Activated CD4-positive, alpha-beta T cell treated with anti-CD3 and anti-CD28 coated beads, Interleukin-10, Interleukin-2, amounts not matched to agents 100 ng/mL and 50 ng/mL, durations not matched to agents 16 hours and 8 hours (primary cell): ENCODE measurements around the gene ZNF346.
"Not testable (repeated sequence)": the region's sequence is repeated elsewhere in the genome, so short reads cannot be mapped to it uniquely, and the experiment has no call there.

Experiments used
- DNase-seq: peaks from one replicate; pipeline ENCODE4 v3.0.0-alpha.2; 2020

Gene ZNF346, protein sequence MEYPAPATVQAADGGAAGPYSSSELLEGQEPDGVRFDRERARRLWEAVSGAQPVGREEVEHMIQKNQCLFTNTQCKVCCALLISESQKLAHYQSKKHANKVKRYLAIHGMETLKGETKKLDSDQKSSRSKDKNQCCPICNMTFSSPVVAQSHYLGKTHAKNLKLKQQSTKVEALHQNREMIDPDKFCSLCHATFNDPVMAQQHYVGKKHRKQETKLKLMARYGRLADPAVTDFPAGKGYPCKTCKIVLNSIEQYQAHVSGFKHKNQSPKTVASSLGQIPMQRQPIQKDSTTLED

DNA sequence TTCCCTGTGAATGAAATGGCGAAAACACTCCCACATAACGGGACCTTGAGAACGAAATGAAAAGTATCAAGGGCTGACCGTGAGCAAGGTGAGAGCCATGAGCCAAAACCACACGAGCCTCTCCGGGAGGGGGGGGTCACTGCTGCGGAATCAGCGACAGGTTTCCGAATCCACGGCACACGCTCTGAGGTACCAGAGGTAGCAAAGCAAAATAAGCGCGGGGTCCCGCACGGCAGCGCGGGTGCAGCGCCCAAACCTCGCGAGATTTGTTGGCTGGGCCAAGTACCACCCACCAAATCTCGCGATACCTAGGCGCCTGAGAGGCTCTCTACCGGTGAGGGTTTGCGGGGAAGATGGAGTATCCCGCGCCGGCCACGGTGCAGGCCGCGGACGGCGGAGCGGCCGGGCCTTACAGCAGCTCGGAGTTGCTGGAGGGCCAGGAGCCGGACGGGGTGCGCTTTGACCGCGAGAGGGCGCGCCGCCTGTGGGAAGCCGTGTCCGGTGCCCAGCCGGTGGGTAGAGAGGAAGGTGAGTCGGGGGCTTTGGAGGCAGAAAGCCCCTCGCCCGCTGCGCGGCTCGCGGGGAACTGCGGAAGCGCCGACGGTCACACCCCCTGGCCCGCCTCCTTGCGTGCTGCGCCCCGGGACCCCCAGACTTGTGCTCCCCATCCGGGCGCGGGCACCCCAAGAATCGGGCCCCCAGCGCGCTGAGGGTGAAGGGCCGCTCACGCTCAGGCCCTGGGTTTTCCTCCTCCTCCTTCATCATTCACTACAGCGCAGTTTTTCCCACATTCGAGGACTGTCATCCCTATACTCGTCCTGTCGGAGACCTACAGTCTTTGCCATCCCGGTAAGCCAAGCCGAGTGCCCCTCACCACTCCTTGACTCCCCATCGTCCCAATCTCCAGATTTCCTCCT, at the start of gene ZNF346:
Gene ZNF346, plus strand, starts transcription at position 311 of the 917 bp plus-strand sequence. Its CDS starts 43 bp downstream, at position 354.
- peak; percentile 95 for DNase-seq

DNA sequence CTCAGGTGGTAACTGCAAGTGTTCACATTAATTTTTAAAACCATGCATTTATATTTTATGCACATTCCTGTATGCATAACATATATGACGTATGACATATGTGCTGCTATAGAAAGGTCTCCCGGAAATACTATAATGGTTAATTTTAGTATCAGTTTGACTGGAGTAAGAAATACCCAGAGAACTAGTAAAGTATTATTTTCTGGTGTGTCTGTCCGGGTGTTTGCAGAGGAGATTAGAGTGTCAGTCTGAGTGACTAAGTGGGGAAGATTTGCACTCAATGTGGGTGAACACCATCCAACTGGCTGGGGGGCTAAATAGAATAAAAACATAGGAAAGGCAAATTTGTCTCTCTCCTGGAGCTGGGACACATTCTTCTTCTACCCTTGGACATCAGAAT, 42.8 kb upstream of the ZNF346 start:
- peak; percentile 18 for DNase-seq

- DNase-seq, result no peak
These were observed 41.7 kb upstream of the ZNF346 start for GRCh38 chr5:176980818-176981217.

- not testable (repeated sequence) for DNase-seq
These were observed 39.4 kb upstream of the ZNF346 start for GRCh38 chr5:176983112-176983511.

DNA sequence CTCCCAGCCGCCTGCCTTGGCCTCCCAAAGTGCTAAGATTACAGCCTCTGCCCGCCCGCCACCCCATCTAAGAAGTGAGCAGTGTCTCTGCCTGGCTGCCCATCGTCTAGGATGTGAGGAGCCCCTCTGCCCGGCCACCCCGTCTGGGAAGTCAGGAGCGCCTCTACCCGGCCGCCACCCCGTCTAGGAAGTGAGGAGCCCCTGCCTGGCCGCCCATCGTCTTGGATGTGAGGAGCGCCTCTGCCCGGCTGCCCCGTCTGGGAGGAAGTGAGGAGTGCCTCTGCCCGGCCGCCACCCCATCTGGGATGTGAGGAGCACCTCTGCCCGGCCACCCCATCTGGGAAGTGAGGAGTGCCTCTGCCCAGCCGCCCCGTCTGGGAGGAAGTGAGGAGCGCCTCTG, 38.9 kb upstream of the ZNF346 start:
- not testable (repeated sequence) for DNase-seq

DNA sequence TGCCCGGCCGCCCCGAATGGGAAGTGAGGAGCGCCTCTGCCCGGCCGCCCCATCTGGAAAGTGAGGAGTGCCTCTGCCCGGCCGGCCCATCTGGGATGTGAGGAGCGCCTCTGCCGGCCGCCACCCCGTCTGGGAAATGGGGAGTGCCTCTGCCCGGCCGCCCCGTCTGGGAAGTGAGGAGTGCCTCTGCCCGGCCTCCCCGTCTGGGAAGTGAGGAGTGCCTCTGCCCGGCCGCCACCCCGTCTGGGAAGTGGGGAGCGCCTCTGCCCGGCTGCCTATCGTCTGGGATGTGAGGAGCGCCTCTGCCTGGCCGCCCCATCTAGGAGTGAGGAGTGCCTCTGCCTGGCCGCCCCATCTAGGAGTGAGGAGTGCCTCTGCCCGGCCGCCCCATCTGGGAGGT, 38.3 kb upstream of the ZNF346 start:
- DNase-seq, result not testable (repeated sequence)

- DNase-seq, result peak; percentile 33
These were observed 37.0 kb upstream of the ZNF346 start for GRCh38 chr5:176985516-176985915.

GRCh38 chr5:176986280-176986679, 36.2 kb upstream of the ZNF346 start:
- DNase-seq, result no peak

GRCh38 chr5:176987583-176987982, 34.9 kb upstream of the ZNF346 start:
- no peak for DNase-seq

- DNase-seq, result not testable (repeated sequence)
These were observed 29.4 kb upstream of the ZNF346 start for GRCh38 chr5:176993081-176993480.

GRCh38 chr5:176994460-176995121, 27.9 kb upstream of the ZNF346 start:
- no peak for DNase-seq

DNA sequence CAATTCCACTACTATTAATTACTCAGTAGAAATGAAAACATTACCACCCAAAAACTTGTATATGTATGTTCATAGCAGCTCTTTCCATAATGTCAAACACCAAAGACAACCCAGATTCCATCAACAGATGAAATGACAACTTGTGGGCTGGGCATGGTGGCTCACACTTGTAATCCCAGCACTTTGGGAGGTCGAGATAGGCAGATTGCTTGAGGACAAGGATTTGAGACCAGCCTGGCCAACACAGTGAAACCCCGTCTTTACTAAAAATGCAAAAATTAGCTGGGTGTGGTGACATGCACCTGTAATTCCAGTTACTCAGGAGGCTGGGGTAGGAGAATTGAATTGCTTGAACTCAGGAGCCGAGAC, 27.4 kb upstream of the ZNF346 start:
- no peak for DNase-seq

- DNase-seq, result peak; percentile 16
These were observed 26.4 kb upstream of the ZNF346 start for GRCh38 chr5:176995896-176996767.

- DNase-seq, result no peak
These were observed 25.7 kb upstream of the ZNF346 start for GRCh38 chr5:176996780-176997179.

- no peak for DNase-seq
These were observed 23.7 kb upstream of the ZNF346 start for GRCh38 chr5:176998828-176999227.

DNA sequence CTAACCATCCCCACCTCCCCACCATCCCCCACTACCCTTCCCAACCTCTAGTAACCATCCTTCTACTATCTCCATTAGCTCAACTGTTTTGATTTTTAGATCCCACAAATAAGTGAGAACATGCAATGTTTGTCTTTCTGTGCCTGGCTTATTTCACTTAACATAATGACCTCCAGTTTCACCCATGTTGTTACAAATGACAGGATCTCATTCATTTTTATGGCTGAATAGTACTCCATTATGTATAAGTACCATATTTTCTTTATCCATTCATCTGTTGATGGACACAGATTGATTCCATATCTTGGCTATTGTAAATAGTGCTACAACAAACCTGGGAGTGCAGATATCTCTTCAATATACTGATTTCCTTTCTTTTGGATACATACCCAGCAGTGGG, 23.0 kb upstream of the ZNF346 start:
- not testable (repeated sequence) for DNase-seq

DNA sequence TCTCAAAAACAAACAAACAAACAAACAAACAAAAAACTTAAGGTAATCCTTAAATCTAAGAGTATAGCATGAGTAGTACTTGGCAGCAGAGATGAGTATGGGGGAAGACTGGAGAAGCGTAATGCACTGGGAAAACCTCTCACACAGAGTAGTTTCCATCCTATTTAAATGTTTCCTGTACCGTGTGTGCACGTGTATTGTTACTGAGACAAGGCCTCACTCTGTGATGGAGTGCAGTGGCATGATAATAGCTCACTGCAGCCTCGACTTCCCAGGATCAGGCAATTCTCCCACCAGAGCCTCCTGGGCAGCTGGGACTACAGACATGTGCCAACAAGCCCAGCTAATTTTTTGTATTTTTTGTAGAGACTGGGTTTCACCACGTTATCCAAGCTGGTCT, 18.8 kb upstream of the ZNF346 start:
- no peak for DNase-seq

GRCh38 chr5:177004961-177005360, 17.5 kb upstream of the ZNF346 start:
- no peak for DNase-seq

DNA sequence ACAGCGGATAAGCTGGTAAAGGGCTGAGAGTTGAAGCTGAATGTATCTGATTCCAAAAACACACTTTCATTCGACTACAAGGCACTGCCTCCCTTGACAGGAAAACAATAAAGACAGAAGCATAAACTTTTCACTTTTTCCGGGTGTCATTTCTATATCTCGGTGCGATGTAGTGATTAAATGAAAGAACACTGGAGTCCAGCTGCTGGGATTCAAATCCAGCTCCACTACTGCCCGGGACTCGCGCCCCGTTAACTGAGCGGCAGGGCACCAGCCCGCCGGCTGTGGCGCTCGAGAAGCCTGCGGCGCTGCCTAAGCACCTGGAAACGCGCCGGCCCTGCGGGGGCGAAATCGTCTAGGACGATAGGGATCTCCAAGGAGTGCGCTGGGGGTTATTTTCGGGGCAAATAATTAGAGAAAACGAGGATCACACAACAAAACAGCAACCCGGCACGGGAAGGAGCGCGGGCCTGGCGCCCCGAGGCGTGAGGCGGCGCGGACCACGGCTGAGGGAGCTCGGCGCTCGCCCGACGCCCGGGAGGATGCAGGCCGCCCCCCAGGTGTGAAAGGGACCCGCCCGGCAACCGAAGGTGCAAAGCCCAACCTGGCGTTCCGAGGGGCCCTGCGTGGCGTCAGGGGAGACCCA, 16.8 kb upstream of the ZNF346 start:
- peak; percentile 77 for DNase-seq

- DNase-seq, result peak; percentile 94
These were observed 16.1 kb upstream of the ZNF346 start, which contains the start of gene UIMC1 for GRCh38 chr5:177006265-177006972. TSS of gene UIMC1 (minus strand) at chr5:177006779. CDS start at chr5:176982615, 24,164 bp downstream.

- DNase-seq, result no peak
These were observed 13.8 kb upstream of the ZNF346 start for GRCh38 chr5:177008716-177009115.
